Lung microvascular endothelial cell (primary cell): ENCODE results near the gene FRMPD4. TPM values are rescaled to one million over a fixed set of nuclear protein-coding genes. Genes with fewer than 3 reads are reported as not detected.
A peak's percentile ranks its signal among the peaks of the same experiment; 100 is the strongest.
"Not testable (repeated sequence)": the region's sequence is repeated elsewhere in the genome, so short reads cannot be mapped to it uniquely, and the experiment has no call there.

Experiments
- DNase-seq, 2 donors: peaks; one replicate each; pipeline versions ENCODE4 v3.0.0 to v3.0.0-alpha.2; 2010; ENCODE audit warnings: low read depth in 2 of 2
- total RNA-seq: library from RNA; depleted of rRNA; stranded (reverse); fragments of >200 nt; gene quantifications from 2 replicates; pipeline ENCODE4 v1.2.1, GENCODE V29; 2014

FRMPD4 gene
- not detected in 2 replicates for total RNA-seq

DNA sequence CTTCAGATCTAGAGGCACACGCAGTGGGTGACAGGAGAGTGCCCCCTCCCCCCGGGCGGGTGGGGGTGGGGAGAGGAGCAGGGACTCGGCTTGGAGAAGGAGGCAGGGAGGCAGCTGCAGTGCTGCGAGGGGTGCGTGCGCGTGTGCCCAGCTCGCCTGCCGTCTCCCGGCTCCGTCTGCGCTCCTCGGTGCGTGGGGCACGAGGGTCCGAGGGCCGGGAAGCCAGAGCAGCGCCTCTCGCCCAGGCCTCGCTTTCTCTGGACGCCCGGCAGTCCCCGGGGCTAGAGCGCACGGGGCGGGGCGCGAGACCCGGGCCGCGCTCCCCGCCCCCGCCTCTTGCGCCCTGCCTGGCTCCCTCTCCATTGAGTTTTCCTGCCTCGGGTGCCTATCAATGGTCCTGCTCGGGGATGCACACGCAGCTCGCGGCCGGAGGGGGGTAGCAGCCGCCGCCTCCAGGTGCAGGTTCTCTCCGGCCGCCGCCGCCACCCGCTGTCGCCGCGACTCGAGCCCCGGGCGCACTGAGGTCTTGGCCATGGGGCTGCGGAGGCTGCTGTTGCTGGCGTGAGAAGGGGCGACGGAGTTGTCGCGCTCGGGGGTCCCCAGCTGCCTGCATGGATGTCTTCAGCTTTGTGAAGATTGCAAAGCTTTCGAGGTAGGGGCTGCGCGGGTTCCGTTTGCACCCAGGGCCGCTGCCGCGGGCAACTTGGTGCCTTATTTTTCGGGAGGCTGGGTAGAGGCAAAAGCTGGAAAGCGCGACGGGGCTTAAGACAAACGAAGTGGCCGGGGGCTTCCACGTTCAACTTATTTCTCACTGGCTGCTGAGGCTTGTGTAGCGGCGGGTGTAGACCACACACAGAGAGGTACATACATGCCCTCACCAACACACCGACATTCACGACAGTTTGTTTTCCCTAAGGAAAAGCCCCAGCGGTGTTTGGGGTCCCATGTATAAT lies at the start of gene FRMPD4:
FRMPD4 (plus strand) TSS at position 113 of the 953 bp plus-strand sequence; CDS start at position 612, 499 bp downstream.
- no peak for DNase-seq

DNA sequence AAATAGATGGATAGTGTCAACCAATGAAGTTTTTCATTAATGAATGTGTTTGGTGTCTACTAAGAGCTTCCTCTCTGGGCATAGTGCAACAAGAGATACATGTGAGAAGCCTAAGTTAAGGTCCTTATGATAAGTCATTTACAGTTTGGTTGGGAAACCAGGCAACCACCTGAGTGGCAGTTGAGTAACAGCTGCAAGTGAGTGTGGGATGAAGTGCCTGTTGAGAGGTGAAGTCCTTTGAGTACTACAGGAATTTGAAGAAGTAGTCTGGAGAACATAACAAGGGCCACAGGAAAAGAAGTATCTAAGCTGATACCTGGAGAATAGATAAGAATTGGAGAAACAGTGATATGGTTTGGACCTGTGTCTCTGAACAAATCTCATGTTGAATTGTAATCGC lies 48.5 kb upstream of the FRMPD4 start:
- DNase-seq, result no peak

DNA sequence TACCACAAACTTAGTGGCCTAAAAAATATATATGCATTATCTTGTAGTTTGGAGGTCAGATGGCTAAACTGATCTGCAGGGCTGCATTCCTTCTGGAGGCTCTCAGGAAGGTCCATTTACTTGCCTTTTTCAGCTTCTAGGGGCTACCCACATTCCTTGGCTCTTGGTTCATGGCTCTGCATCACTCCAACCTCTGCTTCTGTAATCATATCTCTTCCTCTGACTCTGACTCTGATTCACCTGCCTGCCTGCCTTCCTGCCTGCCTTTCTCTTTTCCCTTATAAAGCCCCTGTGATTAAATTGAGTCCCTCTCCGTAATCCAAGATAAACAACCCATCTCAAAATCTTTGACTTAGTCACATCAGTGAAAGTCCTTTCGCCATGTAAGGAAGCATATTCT lies 25.0 kb upstream of the FRMPD4 start:
- DNase-seq, result no peak

DNA sequence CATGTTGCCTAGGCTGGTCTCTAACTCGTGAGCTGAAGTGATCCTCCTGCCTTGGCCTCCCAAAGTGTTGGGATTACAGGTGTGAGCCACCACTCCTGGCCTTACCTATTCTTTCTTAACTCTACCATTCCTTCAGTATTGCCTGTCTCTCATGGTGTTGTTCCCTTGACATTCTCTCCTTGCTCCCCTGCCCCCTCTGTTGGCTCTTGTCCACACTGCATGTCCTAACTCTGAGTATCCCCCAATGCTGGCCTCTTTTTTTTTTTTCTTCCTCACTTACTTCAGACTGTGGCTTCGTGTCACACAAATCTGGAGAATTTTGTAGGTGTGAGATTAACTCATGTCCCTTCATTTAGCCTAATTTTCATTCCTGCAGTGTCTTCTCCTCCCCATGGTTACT lies 22.9 kb upstream of the FRMPD4 start:
- DNase-seq, result no peak

DNA sequence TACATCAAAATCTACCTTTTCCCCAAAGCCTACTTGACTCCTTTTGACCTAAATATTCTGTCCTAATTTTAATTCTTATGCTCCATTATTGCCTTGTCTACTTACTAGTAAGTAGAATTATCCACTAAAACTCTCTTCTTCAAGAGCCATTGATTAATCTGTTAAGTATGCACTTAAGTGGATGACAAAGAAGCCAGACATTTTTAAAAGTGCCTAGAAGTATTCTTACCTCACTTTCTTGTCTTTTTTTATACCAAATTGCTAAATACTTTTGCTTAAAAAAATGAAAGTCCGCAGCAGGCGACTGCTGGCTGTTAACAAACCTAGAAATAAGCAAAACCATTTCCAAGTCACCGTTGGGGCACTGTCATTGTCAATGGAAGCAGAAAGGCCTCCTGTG lies 20.1 kb upstream of the FRMPD4 start:
- DNase-seq, result no peak

DNA sequence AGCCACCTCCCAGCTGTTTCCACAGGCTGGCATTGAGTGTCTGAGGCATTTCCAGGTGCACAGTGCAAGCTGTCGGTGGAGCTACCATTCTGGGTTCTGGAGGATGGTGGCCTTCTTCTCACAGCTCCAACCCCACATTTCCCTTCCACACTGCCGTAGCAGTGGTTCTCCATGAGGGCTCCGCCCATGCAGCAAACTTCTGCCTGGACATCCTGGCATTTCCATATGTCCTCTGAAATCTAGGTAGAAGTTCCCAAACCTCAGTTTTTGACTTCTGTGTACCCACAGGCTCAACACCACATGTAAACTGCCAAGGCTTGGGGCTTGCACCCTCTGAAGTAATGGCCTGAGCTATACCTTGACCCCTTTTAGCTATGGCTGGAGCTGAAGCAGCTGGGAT lies 10.3 kb upstream of the FRMPD4 start:
- DNase-seq, result no peak

DNA sequence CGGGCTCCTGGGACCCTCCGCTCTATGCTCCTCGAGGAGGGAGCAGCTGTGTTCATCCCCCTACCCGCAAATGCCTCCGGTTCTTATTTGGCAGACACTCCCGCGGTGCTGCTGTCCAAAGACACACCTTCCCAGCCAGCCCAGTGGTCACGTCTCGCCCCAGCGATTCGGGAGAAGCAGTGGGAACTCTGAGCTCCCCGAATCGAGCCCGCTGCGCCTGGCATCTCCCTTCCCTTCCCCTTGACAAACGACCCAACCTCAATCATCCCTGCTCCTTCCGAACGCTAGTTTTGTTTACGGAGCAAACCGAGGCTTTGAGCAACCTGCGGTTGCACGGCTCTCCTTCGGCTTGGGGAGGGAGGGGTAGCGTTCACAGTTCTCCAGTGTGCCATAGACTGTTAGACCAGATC lies 317 bp upstream of the FRMPD4 start:
- DNase-seq, result no peak

DNA sequence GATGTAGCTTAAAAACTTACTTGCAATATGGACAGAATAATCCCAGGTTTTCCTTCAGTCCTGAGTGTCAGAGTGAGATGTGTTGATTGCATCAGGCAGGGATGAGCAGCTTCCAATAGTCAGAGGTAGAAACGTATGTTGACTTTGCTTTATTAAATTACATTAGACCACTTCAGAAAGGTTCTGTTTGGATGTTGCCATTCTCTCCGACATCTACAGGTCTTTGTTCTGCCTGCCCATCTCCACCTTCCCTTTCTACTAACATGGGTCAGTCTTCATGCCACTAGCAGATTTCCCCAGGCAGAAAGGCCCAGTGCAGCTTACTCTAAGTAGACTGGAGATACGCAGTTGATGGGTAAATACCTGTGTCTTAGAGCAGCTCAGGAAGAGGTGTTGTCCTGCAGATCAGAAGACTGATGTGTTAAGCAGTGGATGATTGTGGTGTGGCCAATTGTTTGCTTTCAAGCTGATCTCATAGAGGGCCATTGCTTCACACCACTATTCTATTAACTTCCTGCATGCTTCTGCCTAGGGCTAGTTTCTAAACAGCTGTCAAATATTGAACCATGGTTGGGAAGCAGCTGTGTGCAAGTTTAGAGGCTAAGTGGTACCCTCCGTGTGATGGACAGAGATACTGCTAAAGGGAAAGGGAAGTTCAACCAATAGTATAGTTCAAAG lies 1.8 kb downstream of the FRMPD4 start:
- DNase-seq, result no peak

DNA sequence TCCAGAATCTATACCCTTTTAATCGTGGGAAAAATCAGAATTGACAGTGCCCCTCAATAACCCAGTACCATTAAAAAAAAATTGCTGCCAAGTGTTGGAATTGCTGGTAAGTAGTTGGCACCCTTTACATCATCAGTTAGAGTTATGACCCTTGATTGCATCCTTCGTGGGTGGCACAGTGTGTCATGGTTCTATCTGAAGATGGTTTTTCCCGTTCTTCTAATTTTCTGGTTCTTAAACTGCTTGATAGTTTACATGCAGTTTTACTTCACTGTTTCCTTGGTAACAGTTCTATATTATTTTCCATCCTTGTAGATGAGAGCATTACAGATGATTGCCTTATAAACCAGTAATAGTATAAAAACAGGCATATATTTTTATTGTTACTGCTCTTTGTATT lies 3.2 kb downstream of the FRMPD4 start:
- no peak for DNase-seq

DNA sequence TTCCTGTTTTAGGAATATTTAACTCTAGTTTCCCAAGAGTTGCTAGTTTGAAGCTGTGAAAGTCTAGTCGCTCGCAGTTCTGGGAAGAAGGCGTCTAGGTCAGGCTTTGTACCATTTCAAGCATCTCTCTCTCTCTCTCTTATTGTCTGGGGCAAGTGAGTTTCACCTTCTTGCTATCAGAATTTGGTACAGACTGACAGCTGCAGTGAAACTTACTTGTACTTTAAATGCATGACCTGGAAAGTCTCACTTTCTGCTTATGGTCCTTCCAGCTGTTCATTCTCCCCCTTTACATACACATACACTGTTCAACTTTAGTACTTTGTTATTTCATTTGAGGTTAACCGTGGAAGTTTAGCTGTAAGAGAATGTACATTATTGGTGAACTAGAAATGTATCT lies 4.4 kb downstream of the FRMPD4 start:
- no peak for DNase-seq

DNA sequence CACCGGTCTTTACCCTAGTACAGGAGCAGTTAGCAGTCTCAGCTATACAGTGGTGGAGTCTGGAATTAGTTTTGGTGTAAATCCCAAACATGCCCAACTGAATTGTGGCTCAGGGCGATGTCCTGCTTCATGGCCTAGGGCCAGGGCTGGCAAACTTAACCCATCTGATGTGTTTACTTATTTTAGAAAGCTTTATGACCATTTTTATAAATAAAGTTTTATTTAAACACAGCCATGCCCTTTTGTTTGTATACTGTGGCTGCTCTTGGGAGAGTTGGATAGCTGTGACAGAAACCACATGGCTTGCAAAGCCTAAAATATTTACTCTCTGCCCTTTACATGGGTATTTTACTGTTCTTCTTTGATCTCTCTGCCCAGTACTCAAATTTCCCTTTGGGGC lies 7.1 kb downstream of the FRMPD4 start:
- DNase-seq, result no peak

DNA sequence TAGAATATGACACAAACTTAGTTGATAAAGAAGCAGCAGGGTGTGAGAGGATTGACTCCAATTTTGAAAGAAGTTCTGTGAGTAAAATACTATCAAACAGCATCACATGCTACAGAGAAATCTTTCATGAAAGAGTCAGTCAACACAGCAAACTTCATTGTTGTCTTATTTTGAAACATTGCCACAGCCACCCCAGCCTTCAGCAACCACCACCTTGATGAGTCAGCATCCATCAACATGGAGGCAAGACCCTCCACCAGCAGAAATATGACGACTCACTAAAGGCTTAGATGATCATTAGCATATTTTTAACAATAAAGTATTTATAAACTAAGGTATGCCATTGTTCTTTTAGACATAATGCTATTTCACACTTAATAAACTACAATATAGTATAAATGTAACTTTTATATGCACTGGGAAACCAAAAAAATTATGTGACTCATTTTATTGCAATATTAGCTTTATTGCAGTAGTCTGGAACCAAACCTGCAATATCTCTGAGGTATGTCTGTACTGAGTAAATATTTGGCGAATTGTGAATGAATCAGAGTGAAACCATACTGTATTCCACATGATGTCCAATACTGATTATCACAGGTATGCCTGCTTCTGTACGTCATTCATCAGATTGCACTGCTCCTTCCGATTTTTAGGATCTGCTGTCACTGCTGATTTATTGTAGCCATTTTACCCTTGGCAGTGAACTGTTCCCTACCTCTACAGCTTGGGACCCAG lies 11.6 kb downstream of the FRMPD4 start:
- no peak for DNase-seq

DNA sequence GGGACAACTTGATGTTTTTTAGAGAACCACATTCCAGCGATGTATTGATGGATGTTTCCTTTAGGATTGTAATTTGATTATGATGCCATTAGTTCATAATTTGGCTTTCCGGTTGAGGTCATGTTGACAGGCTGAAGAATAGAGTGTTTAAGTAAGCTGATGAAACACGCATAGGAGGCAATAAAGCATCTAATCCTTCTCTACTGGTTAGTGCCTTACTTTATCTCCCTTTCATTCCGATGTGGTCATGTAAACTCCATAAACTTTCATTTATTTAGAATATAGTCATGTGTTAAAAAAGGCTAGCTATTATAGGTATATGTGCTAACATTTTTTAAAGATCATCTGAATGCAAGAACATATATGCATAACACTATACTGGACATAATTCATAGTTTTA lies 15.0 kb downstream of the FRMPD4 start:
- no peak for DNase-seq

DNA sequence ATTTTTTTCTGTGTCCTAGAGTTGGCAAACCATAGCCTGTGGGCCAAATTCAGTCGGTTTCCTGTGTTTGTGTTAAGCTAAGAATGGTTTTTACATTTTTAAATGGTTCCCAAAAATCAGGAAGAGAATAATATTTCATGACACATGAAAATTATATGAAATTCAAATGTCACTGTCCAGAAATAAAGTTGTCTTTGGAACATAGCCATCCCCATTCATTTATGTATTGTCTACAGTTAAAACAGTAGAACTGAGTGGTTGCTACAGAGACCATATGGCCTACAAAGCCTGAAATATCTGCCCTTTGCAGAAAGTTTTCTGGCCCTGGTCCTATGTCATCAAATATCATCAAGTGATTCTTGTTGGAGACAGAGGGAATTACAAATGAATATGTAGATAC lies 15.5 kb downstream of the FRMPD4 start:
- DNase-seq, result peak in 1 of 2 donors; percentile 73

DNA sequence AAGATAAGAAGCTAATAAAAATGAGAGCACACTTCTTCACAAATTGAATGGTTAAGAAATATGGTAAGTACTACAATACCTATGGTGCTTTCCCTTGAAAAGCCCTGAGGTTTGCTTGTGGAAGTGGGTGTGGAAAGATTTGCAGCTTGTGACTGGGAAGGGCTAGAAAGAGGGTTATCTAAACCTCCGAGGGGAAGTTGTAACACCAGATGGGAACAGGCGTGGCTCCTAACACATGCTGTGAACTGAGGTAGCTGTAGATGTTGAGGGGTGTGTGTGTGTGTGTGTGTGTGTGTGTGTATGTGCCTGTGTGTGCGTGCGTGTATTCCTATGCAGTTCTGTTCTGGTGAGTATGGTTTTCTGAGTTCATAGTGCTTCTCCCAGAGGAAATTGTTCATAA lies 21.5 kb downstream of the FRMPD4 start:
- DNase-seq, result no peak

DNA sequence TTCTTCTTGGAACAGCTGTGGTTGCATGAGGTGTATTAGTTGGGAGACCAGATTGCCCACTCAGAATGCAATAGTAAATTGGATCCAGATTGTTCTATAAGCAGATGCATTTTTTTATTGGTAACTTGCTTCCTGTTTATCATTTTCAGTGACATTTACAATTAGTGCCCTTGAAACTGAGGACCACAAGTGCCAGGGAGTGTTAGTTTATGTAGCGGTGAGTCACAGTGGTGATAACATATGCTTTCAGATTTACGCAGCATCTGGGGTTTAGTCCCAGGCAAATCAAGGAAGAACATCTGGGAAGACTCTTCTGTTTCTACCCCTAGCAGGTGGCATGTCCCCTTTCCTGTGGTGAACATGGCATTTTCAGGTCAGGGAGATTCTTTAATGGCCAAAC lies 24.1 kb downstream of the FRMPD4 start:
- no peak for DNase-seq

DNA sequence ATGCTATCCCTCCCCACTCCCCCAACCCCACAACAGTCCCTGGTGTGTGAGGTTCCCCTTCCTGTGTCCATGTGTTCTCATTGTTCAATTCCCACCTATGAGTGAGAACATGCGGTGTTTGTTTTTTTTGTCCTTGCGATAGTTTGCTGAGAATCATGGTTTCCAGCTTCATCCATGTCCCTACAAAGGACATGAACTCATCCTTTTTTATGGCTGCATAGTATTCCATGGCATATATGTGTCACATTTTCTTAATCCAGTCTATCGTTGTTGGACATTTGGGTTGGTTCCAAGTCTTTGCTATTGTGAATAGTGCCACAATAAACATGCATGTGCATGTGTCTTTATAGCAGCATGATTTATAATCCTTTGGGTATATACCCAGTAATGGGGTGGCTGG lies 25.9 kb downstream of the FRMPD4 start:
- DNase-seq, result not testable (repeated sequence)

DNA sequence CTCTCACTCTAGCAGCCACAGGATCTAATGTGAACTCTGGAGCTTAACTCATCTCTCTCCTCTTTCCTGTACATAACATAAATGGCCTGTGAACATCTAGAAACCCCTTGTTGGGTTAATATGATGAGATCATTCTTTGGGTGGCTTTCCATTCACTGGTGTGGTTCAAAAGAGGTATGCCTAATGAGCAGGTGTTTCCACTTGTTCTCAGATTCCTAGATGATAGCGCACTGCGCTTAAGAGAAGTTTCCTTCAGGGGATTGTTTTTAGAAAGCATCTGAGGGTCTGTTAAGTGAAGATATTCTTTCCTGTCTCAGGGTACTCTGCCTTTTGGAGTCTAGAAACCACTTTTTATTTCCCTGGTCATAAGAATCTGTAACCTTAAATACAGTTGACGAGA lies 32.5 kb downstream of the FRMPD4 start:
- DNase-seq, result no peak

DNA sequence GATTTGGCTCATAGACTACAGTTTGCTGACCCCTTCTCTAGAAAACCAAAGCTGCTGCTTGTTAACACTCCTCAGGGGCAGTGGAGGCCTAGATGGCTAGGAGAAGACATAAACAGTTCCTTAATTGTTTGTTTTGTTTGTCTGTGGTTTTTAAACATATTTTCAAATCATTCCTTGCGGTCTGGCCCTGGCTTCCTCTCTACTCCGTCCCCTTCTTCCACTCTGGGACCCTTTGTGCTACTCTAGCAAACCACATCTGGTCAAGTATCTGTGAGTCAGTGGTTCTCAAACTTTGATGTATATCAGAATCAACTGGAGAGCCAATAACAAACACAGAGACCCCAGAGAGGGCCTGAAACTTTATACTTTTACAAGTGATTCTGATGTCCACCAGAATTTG lies 36.1 kb downstream of the FRMPD4 start:
- no peak for DNase-seq

DNA sequence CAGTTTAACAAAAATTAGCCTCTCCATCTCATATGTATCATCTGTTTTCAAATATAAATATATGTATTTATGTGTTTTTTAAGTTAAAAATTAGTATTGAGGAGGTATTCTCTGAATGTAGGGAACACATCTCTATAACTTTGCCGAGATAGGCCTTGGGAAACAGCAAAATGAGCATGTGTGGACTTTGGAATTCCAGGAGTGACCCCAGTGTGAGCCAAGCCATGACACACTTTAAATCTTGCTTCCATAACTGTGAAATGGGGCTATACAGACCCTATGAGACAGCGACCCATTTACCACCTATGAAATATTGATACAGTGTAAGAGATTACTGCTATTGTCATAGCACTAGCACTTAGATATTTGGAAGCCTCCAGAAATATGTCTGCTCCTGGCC lies 58.8 kb downstream of the FRMPD4 start:
- no peak for DNase-seq

DNA sequence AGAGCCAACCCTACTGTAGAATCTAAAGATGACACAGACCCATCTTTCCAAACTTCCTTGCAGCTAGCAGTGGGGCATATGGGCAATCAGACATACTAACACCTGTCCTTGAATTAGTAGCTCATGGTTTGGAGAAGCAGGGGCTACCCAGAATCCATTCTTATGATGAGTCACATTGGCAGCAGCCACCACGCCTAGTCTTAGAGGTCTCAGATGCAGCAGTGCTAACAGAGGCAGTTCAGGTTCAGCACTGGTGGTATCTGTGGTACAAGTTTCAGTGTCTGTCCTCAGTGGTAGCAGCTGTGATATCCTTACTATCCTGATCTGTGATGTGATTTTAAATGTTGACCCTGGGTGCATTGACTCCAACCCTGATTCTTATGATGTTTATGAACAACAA lies 68.1 kb downstream of the FRMPD4 start:
- DNase-seq, result no peak

DNA sequence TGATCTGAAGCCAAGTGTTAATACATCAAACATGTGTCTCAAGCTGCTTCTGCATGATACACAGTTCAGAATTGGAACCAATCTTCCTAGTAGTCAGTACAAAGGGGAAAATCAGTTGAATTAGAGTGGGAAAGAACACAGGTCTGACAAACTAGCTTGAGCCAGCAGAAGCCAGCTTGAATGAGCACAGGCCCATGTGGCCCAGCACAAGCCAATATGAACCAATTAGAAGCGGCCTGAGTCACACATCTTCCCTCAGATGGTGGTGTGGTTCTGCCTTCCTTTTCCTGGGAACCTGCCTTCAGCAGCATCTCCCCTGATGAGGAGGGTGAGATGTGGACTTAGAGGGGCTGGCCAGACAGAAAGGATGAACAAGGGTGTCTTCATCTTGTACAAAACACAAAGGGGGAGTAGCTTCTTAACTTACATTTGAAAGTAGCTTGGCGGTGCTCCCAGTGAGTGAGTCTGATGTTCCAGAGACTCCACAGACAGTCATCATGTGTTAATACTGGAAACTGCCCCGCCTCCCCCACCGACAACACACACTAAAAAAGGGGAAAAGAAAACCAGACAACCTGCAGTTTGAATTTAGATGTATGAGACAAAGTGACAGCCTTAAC lies 72.0 kb downstream of the FRMPD4 start:
- no peak for DNase-seq
